Stimulated activated CD8-positive, alpha-beta memory T cell treated with anti-CD3 and anti-CD28 coated beads, Interleukin-15, amount 100 ng/mL, for 24 hours (primary cell): ENCODE results near the gene PSMF1.

Experiments used
- DNase-seq: peaks from one replicate; pipeline ENCODE4 v3.0.0-alpha.2; 2020; ENCODE audit warnings: low read depth

The PSMF1 gene

DNA sequence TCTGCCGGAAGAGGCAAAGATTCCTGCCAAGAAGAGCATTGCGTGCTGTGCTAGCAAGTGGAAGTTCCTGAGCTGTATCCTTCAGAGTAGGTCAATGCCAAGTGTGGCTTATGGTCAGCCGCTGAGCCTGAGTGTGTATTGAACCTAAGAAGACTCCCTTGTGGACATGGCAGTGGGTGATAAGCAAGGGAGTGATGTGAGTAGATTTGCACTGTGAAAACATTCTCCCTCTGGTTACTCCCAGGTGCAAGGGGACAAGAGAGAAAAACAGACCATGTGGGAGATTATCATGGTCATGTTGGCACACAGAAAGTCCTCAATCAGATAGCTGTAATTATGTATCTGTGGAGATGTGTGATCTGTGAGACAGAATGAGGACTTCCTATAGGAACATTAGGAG, 72.4 kb downstream of the PSMF1 start:
- no peak for DNase-seq

- no peak for DNase-seq
Observed at GRCh38 chr20:1191299-1191698, 72.9 kb downstream of the PSMF1 start.

GRCh38 chr20:1195226-1195625, 76.8 kb downstream of the PSMF1 start:
- no peak for DNase-seq

DNA sequence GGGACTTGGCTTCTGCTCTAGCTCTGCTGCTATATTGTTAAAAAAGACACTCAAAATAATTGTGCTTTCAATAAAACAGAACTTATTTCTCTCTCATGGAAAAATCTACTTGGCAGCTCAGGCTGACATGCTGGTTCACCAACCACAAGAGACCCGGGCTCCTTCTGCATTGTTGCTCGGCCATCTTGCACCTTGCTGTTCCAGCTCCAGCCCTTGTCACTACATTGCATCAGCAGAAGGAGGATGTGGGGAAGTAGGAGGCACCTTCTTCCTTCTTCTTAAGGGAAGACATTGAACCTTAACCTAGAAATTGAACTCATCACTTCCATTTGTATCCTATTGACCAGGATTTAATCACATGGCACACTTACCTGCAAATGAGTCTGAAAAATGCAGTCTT, 78.2 kb downstream of the PSMF1 start:
- DNase-seq = no peak

DNA sequence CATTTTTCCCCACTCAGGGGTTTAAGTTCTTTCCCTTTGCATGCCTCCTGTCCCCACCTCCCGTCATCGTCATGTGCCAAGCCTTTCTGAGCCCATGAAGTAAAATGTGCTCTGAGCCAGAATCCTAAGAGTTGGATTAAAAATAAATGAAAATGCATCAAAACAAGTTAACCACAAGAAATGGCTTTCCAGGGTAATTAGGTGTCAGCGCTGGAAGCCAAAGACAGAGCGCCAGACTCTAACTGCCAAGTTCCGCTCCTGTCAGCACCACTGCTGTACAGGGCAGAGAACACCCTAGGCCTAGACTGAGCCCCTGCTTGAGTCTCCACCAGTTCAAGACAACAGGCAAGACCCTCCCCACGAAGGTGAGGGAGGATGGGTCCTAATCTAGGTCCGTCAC, 79.4 kb downstream of the PSMF1 start:
- DNase-seq = no peak

GRCh38 chr20:1198751-1199150, 80.3 kb downstream of the PSMF1 start:
- no peak for DNase-seq

DNA sequence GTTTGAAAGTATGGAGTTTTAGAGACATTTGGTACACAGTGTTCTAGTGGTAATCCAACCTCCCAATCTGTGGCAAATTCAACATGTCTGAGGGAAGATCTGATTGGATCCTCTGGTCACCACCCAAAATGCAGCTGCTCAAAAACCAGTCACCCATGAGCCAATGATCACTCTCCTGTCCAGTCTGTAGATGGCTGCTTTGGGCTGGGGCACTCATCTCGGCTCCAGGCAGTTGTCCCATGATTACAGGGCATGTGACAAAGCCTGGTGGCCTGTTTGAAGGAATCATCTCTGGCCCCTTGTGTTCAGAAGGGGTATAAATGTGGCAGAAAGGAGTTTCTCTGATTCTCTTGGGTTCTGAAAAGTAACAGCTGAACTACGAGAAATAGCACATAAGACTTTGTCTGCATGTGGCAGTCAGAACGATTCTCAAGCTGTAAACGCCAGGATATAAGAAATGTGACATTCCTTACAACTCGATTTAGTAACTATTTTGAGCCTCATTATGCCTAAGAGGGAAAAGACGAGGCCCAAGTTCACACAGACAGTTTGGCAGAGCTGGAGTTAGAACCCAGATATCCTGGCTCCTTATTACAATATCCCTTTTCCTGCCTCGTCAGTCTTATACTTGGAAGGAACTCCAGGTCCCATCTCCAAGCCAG, 80.9 kb downstream of the PSMF1 start:
- no peak for DNase-seq

GRCh38 chr20:1199964-1200363, 81.6 kb downstream of the PSMF1 start:
- DNase-seq = no peak

GRCh38 chr20:1202762-1203504, 84.5 kb downstream of the PSMF1 start, which contains the start of gene C20orf202:
C20orf202 (plus strand) TSS chr20:1203454; CDS start chr20:1203586, 132 bp downstream.
- DNase-seq = no peak

- no peak for DNase-seq
Observed at GRCh38 chr20:1203630-1204029, 85.2 kb downstream of the PSMF1 start.

DNA sequence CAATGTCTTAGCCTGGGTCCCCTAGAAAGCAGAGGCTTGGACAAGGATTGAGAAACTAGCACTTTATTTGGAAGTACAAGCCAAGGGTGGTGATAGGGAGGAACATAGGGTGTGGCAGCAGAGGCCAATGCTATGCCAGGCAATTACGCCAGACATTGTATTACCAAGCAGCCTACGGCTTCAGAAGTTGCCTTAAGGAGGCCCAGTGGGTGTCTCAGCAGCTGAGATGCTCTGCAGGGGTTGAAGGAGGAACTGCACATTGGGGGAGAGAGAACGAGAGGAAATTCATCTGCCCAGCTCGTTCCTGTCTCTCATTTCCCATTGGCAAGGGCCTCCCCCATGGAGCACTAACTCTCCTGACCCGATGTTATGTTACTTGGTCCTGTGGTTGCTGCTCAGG, 85.7 kb downstream of the PSMF1 start:
- DNase-seq = no peak

DNA sequence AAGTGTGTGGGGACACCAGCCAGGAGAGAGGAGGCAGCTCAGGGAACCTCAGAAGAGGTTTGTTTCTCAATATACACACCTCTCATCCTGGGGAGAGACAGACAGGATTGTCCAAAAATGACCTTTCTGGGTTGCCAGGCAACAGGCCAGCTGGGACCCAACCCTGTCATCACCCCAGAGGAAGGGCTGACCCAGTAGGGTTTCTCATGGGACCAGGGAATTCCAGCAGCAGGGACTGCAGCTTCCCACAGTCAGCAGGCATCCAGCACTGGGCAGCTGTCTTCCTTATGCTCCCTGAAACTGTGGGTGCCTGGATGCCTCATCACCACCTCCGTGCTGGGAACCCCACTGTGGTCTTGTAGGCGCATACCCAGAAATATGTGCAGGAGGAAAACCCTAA, 86.2 kb downstream of the PSMF1 start:
- DNase-seq = no peak

- DNase-seq = no peak
Observed at GRCh38 chr20:1205802-1206201, 87.4 kb downstream of the PSMF1 start.

GRCh38 chr20:1206366-1207148, 88.2 kb downstream of the PSMF1 start:
- no peak for DNase-seq

- no peak for DNase-seq
Observed at GRCh38 chr20:1207293-1207878, 89.0 kb downstream of the PSMF1 start.

DNA sequence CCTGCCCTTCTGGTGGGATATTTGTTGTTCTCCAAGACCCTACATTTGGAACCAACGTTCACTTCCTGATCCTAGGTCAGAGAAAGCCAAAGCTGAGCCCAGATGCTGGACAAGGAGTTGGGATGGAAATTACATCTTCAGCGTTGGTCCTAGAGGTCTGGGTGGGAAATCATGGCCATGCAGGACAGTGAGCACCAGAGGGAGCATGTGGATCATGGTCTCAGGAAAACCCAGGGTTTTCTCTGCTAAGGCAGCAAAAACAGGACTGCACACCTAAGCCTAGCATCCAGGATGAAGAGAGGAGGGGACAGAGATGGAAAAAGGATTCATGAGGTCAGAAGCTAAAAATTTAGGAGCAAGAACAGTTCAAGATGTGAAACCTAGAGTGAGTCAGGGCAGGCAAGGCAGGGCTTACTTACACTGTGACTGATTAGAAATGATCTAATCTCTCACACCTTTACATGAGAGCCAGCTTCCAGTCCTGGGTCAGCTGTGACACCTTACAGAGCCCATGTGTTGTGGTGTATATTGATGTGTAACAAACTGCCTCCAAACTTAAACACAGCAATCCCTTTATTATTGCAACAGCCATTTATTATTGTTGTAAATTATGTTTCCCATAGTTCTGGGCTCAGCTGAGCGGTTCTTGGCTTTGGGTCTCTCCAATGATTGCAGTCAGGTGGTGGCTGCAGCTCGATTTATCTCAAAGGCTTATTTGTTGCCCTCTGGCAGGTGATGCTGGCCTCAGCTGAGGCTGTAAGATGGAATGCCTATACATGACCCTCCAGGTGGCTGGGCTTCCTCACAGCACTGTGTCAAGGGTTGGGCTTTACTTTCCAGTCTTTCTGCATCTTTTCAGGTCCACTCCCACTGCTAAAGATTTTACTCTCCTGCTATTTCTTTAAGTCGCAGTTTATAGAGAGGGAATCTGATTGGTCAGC, 91.3 kb downstream of the PSMF1 start:
- no peak for DNase-seq

GRCh38 chr20:1210501-1210900, 92.1 kb downstream of the PSMF1 start:
- DNase-seq = no peak

- no peak for DNase-seq
Observed at GRCh38 chr20:1212023-1212422, 93.6 kb downstream of the PSMF1 start.

DNA sequence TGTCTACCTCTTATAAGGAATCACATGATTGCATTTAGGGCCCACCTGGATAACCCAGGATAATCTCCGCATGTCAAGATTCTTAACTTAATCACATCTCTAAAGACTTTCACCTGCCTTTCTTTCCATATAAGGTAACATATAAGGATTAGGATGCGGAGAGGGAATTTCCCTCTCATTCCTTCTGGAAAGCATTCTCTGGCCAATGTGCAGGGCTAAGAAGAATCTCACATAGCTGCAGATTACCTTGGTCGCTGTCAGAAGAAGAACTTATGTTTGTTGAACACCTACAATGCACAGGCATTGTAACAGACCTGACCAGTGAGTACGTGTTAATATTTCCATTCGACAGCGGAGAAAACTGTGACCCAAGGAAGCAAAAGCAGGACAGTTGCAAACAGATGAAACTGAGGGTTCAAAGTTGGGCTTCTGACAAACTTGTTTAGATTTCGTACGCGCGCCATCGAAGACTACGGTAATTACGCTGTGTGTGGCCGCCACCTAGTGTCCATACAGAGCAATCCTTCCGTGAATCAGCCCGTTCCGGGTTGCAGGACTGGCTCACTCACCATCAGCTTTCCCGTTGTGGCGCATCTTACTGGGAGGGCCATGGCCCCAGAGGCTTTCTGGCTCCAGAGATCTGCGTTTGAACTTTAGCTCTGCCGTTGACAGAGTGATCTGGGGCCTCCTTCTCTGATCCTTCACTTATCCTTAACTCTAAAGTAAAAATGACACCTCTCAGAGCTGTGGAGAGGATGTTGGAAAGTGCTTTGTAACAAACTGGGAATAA, 94.4 kb downstream of the PSMF1 start:
- no peak for DNase-seq

DNA sequence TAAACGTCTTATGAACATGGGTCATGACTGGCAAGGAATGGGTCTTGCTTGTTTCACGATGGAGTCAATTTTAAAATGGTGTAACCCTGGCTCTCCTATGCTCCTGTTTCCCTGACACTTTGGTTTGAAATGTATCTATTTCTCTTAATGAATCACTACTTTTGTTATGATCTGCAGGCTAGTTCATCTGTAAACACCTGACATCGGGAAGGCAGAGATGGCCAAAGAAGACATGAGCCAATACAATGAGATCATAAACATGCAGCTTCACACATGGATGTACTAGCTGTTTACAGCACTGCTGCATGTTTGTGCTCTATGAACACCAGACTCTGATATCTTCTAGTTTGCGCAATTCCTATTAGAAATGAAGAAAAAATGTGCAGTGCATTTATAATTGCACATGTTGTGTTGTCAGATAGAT, 96.4 kb downstream of the PSMF1 start:
- no peak for DNase-seq
